Right lobe of liver (tissue), 6 donors: ENCODE data around the gene GTSE1. TPM values are rescaled to one million over a fixed set of nuclear protein-coding genes. Genes with fewer than 3 reads are reported as not detected.

Experiments used
- ATAC-seq, 4 donors: fragments of 200-7000 bp; cut with Tn5 transposase; one replicate each; pipeline ENCODE4 v1.9.1; 2020; ENCODE audit warnings: mild to moderate bottlenecking in 4 of 4, moderate library complexity in 4 of 4
- DNase-seq, 3 donors: peaks; one replicate each; pipeline ENCODE4 v3.0.0-alpha.2; 2020
- H3K27ac ChIP-seq, 3 donors: fragments of 200-600 bp; one replicate each; pipeline ENCODE4 v1.8.0; 2022
- H3K27me3 ChIP-seq, 2 donors: fragments of 200-600 bp; one replicate each; pipeline ENCODE4 v1.8.0; 2022
- H3K36me3 ChIP-seq, 4 donors: fragments of 200-600 bp; sonication (generic) in 1 of 4; one replicate each; pipeline versions ENCODE4 v1.5.1 to v1.8.0; 2017 to 2022; ENCODE audit warnings: control low read depth in 1 of 4
- H3K4me1 ChIP-seq, 4 donors: fragments of 200-600 bp; sonication (generic) in 1 of 4; one replicate each; pipeline versions ENCODE4 v1.5.1 to v1.8.0; 2017 to 2022; ENCODE audit warnings: control low read depth in 1 of 4
- H3K4me3 ChIP-seq, 3 donors: fragments of 200-600 bp; one replicate each; pipeline ENCODE4 v1.8.0; 2022
- H3K9me3 ChIP-seq, 4 donors: fragments of 200-600 bp; sonication (generic) in 1 of 4; one replicate each; pipeline versions ENCODE4 v1.5.1 to v1.8.0; 2017 to 2022; ENCODE audit warnings: control low read depth in 1 of 4
- POLR2A ChIP-seq: fragments of 450-650 bp; IDR thresholded peaks from one replicate; pipeline ENCODE4 v1.6.1; 2017; ENCODE audit warnings: antibody characterized with exemption, mild to moderate bottlenecking
- WGBS: methylation state at CpG from one replicate; pipeline ENCODE4 v1.1.6; 2018; ENCODE audit warnings: low coverage, low lambda C conversion rate; ENCODE audit not compliant: insufficient coverage; ENCODE audit errors: missing lambda C conversion rate; 5-methylcytosine and 5-hydroxymethylcytosine counted together
- intact Hi-C, 2 donors: fragments of 100-400 bp; cut with DNase I; formaldehyde crosslinking; loops; one replicate each; pipeline versions ENCODE4 v1.11.2 to v1.14.1; 2022
- total RNA-seq, 6 experiments: library from RNA; depleted of rRNA in 2 of 6; stranded (reverse); fragments of >200 nt in 2 of 6; fragmentation: NEBNext Ultra II Directional in 3 of 6; extraction: Animal tissue kit (Norgen Biotek cat#: 25700) in 3 of 6; gene quantifications; one replicate each; pipeline versions ENCODE4 v1.1.0 to v1.2.4, GENCODE V29; 2016 to 2023
- TF ChIP-seq, protein P1 (sequence below), 4 donors: fragments of 200-600 bp in 3 of 4; fragments of 450-650 bp in 1 of 4; IDR thresholded peaks; one replicate each; pipeline versions ENCODE4 v1.5.1 to v1.8.0; 2016 to 2022; ENCODE audit warnings: antibody characterized with exemption in 4 of 4, mild to moderate bottlenecking in 2 of 4
- donor health status: DM: no; HTN: yes; CAD: no.
- donor health status: DM: no; HTN: no; CAD: no.
- donor health status: DM: no; HTN: no; CAD: no.
- donor health status: DM: no; HTN: yes; CAD: no.
- donor health status: DM: no; HTN: yes; CAD: no.

GTSE1 gene
- total RNA-seq, 6 experiments from 2014 or later: 0.15 to 0.84 (median 0.52) TPM

DNA sequence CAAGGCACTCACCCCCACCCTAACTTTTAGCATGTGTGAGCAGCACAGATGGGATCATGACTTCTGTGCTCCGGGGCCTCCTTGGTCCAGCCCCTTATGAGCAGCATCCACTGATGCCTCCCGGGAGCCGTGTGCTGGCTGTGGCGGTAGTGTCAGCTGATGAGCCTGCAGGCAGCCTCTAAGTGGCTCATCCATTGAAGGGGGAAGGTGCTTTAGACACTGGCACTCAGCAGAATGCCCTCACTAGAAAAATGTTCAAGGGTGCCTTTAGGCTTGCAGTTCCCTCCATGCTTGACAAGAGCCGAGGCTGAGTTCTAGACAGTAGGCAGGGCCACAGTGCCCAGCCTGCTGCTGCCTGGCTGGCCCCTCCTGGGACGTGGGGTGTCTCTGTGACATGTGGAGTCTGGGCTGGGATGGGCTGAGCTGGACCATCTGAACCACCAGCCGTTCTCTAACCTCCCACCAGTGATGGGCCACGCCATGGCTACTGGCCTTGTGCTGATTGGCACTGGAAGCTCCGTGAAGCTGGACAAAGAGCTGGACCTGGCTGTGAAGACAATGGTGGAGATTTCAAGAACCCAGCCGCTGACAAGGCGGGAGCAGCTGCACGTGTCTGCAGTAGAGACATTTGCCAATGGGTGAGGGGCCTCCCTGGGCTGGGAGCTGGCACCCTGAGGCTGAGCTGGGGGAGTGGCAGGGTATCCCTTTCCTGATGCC, 23.1 kb upstream of the GTSE1 start:
- TF ChIP-seq, protein P1, sequence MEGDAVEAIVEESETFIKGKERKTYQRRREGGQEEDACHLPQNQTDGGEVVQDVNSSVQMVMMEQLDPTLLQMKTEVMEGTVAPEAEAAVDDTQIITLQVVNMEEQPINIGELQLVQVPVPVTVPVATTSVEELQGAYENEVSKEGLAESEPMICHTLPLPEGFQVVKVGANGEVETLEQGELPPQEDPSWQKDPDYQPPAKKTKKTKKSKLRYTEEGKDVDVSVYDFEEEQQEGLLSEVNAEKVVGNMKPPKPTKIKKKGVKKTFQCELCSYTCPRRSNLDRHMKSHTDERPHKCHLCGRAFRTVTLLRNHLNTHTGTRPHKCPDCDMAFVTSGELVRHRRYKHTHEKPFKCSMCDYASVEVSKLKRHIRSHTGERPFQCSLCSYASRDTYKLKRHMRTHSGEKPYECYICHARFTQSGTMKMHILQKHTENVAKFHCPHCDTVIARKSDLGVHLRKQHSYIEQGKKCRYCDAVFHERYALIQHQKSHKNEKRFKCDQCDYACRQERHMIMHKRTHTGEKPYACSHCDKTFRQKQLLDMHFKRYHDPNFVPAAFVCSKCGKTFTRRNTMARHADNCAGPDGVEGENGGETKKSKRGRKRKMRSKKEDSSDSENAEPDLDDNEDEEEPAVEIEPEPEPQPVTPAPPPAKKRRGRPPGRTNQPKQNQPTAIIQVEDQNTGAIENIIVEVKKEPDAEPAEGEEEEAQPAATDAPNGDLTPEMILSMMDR (IDR thresholded peaks at IDR 0.05): no peak
- no peak for TF ChIP-seq POLR2A
- H3K4me3 ChIP-seq: no peak overlapping the region
- 82% methylated on average over 2 of the region's 12 CpGs for WGBS
- intact Hi-C loops: no loop called here
- H3K27me3 ChIP-seq: no peaks in the 10 kb centered on the region
- peaks cover 0 to 28% (median 5%) of the 10 kb centered on the region in 4 donors for H3K4me1 ChIP-seq
- peaks cover 0 to 84% (median 49%) of the 10 kb centered on the region in 4 donors for H3K36me3 ChIP-seq
- no peaks in the 10 kb centered on the region for H3K9me3 ChIP-seq
- no peak overlapping the region for H3K27ac ChIP-seq
- no peak for ATAC-seq
- no peak for DNase-seq

DNA sequence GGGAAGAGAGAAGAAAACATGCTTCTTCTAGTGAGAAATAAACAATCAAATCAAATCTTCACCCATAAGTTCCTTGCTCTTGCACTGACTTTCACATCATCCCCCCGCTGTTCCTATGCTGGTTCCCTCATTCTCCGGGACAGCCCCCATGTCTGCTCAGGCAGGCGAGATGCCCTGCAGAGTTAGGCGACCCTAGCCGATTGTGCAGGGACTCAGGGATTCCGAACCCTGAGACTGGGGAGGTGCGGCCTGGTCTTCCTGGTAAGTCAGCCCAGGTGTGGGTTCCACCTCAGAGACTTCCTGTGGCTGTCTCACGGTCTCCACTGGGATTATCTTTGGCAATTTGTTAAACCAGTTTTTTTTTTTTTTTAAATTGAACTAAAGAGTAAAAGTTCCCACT, 22.3 kb upstream of the GTSE1 start:
- Histone ChIP-seq H3K9me3 (no peaks in the 10 kb centered on the region), H3K4me1 (peaks cover 0 to 28% (median 5%) of the 10 kb centered on the region in 4 donors), H3K4me3 (no peak overlapping the region), H3K27ac (no peak overlapping the region), H3K27me3 (no peaks in the 10 kb centered on the region), H3K36me3 (peaks cover 0 to 92% (median 55%) of the 10 kb centered on the region in 4 donors)
- intact Hi-C loops: no loop called here
- TF ChIP-seq, protein P1 (IDR thresholded peaks at IDR 0.05): no peak
- no peak for TF ChIP-seq POLR2A
- no peak for DNase-seq
- no peak for ATAC-seq
- WGBS: 88% methylated on average over 1 of the region's 8 CpGs

DNA sequence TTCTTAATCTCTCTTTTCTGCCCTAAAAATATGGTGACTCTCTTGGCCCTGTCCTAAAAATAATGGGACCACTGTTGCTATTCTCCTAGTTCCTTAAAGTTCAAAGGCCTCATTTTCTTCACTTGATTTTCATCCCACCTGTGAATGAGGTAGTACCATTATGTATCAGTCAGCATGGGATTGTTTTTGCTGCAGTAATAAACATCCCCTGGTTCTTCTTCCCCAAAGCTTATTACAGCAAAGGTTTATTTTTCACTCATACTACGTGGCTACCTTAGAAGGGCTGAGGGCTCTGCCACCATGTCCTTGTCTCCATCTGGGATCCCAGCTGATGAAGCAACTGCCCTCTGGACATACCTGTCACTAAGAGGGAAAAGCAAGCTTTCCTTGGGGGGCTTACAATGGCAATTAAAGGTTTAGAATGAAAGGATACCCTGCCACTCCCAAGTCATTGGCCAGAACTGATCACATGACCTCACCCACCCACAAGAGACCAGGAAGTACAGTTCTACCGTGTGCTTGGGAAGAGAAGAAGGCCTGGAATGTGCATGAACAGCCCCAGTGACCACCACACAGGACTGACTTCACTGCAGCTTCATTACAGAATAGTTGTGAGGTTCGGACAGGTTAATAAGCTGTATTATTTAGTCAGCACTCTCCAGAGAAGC, 21.1 kb upstream of the GTSE1 start:
- Histone ChIP-seq H3K27me3 (no peaks in the 10 kb centered on the region), H3K27ac (no peak overlapping the region), H3K9me3 (no peaks in the 10 kb centered on the region), H3K4me3 (no peak overlapping the region), H3K4me1 (peaks cover 0 to 19% (median 2%) of the 10 kb centered on the region in 4 donors), H3K36me3 (peaks cover 0 to 100% (median 63%) of the 10 kb centered on the region in 4 donors)
- DNase-seq: no peak
- 67% methylated on average over 3 of the region's 3 CpGs for WGBS
- no peak for TF ChIP-seq POLR2A
- TF ChIP-seq, protein P1 (IDR thresholded peaks at IDR 0.05): no peak
- intact Hi-C loops: no loop called here
- peak in 1 of 4 donors; percentile 33 for ATAC-seq

DNA sequence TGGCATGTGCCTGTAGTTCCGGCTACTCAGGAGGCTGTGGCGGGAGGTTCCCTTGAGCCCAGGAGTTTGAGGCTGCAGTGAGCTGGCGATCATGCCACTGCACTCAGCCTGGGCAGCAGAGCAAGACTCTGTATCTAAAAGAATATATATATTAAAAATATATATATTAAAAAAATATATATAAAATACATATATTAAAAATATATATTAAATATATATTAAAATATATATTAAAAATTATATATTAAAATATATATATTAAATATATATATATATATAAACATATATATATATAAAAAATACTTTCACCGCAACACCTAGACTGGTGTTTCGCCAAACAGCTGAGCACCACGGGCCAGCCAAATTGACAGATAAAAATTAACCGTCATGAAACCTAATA, 20.1 kb upstream of the GTSE1 start:
- TF ChIP-seq POLR2A: no peak
- TF ChIP-seq, protein P1 (IDR thresholded peaks at IDR 0.05): no peak
- Histone ChIP-seq H3K4me1 (peaks cover 0 to 12% (median 0%) of the 10 kb centered on the region in 4 donors), H3K36me3 (peaks cover 0 to 100% (median 67%) of the 10 kb centered on the region in 4 donors), H3K27me3 (no peaks in the 10 kb centered on the region), H3K4me3 (no peak overlapping the region), H3K9me3 (no peaks in the 10 kb centered on the region), H3K27ac (no peak overlapping the region)
- intact Hi-C loops: no loop called here
- 83% methylated on average over 6 of the region's 7 CpGs for WGBS
- ATAC-seq: no peak
- no peak for DNase-seq
